ENCODE measurements around the gene STAC. TPM values are rescaled to one million over a fixed set of nuclear protein-coding genes. Genes with fewer than 3 reads are reported as not detected.
A peak's percentile ranks its signal among the peaks of the same experiment; 100 is the strongest.

STAC gene
- total and polyA plus RNA-seq, 9 of the 15 experiments (the other 6 are each of a cell fraction or from before 2014, with no cell fraction given): 0.11 TPM; not detected in 8

DNA sequence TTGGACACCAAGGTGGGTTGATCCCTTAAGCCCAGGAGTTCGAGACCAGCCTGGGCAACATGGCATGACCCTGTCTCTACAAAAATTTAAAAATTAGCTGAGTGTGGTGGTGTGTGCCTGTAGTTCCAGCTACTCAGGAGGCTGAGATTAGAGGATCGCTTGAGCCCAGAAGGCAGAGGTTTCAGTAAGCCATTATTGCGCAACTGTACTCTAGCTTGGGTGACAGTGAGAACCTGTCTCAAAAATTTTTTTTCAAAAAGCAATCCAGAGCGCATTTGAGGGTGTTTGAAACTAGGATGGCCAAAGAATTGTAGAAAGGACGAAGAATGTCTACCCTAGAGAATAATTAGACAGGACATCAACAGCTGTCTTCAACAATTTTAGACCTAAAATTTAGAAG lies 103.4 kb downstream of the STAC start:
- Histone ChIP-seq H3K79me2 (ENCODE audit: control insufficient read depth, insufficient read depth, low read length) (no peaks in the 10 kb centered on the region), H3K9ac (ENCODE audit: insufficient read depth in 1 of 2, low read depth in 2 of 2, low read length in 2 of 2) (no peak overlapping the region), H3K9me3 (replicated peaks; ENCODE audit: control insufficient read depth, insufficient read depth, low read depth, low read length) (no peaks in the 10 kb centered on the region; the same call in 1 of the 2 replicates), H3K4me2 (ENCODE audit: insufficient read depth, low read length) (no peak overlapping the region), H4K20me1 (replicated peaks; ENCODE audit: control insufficient read depth, insufficient read depth, low read length) (no peaks in the 10 kb centered on the region), H3K27ac (ENCODE audit: extremely low read depth, low read depth, low read length) (no peak overlapping the region), H3K27me3 (ENCODE audit: control insufficient read depth in 2 of 2, insufficient read depth in 2 of 2, low read length in 2 of 2) (no peaks in the 10 kb centered on the region; a peak in 1 of 5 replicates), H3K36me3 (ENCODE audit: control insufficient read depth, insufficient read depth, low read length) (no peaks in the 10 kb centered on the region), H3K9me1 (ENCODE audit: control insufficient read depth, insufficient read depth, low read length) (no peaks in the 10 kb centered on the region), H2AFZ (ENCODE audit: low read depth, low read length) (no peak overlapping the region), H3K4me1 (replicated peaks in 1 of 2; ENCODE audit: control insufficient read depth in 2 of 2, insufficient read depth in 2 of 2, low read length in 2 of 2) (no peaks in the 10 kb centered on the region), H3K4me3 (no peak overlapping the region)
- WGBS (ENCODE audit: insufficient coverage, low coverage, missing lambda C conversion rate): 1% methylated on average over 5 of the region's 5 CpGs
- CTCF ChIA-PET (ENCODE audit: low intra/inter-chr PET ratio): no interaction called here
- DNase-seq (ENCODE audit: extremely low read depth in 1 of 4, low spot score in 3 of 4) (no peak), FAIRE-seq (no peak), ATAC-seq (no peak)
- POLR2A ChIA-PET: no interaction called here
- no TSS peak for BruUV-seq (replicated peaks)
- in situ Hi-C loops (cut with MboI): no loop called here
- TF ChIP-seq CEBPG (CRISPR knock-in tag; IDR thresholded peaks at IDR 0.05): no peak
- TF ChIP-seq CEBPG (tag; conservative IDR thresholded peaks at IDR 0.05 in 1 of 2, IDR thresholded peaks at IDR 0.05 in 1 of 2): peak; percentile 41 to 94; a peak in 3 of 4 replicates
- peak; percentile 77 for TF ChIP-seq CEBPB (tag; IDR thresholded peaks at IDR 0.05)
- TF ChIP-seq DNMT1 (IDR thresholded peaks at IDR 0.05): no peak
- intact Hi-C loops (cut with micrococcal nuclease): no loop called here

DNA sequence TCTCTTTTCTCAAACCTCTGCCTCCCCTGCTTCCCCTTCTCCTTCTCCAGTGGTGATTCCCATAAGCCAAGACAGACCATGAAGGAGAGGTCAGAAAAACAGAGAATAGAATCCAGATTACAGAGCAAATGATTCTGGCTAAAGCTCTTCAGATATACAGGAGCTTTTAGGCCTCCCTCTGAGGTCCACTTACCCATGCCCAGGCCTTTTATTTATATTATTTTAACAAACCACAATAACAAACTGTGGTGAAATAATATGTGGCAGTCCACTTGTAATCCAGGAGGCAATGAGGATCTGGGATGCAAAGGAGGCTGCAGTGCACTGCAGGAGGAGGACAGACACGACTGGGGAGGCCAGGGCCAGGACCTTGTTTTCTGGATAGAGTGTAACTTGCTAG lies 104.1 kb downstream of the STAC start:
- H3K4me3 ChIP-seq: no peak overlapping the region
- no TSS peak for BruUV-seq (replicated peaks)
- intact Hi-C loops (cut with micrococcal nuclease): no loop called here
- no peaks in the 10 kb centered on the region for H4K20me1 ChIP-seq (replicated peaks; ENCODE audit: control insufficient read depth, insufficient read depth, low read length)
- no peaks in the 10 kb centered on the region for H3K79me2 ChIP-seq (ENCODE audit: control insufficient read depth, insufficient read depth, low read length)
- H2AFZ ChIP-seq (ENCODE audit: low read depth, low read length): no peak overlapping the region
- POLR2A ChIA-PET: no interaction called here
- WGBS (ENCODE audit: insufficient coverage, low coverage, missing lambda C conversion rate): 0% methylated on average over 1 of the region's 1 CpG
- FAIRE-seq (no peak), ATAC-seq (no peak), DNase-seq (ENCODE audit: extremely low read depth in 1 of 4, low spot score in 3 of 4) (no peak)
- no peaks in the 10 kb centered on the region for H3K36me3 ChIP-seq (ENCODE audit: control insufficient read depth, insufficient read depth, low read length)
- H3K27ac ChIP-seq (ENCODE audit: extremely low read depth, low read depth, low read length): no peak overlapping the region
- no peak overlapping the region for H3K9ac ChIP-seq (ENCODE audit: insufficient read depth in 1 of 2, low read depth in 2 of 2, low read length in 2 of 2)
- CTCF ChIA-PET (ENCODE audit: low intra/inter-chr PET ratio): no interaction called here
- in situ Hi-C loops (cut with MboI): no loop called here
- H3K9me1 ChIP-seq (ENCODE audit: control insufficient read depth, insufficient read depth, low read length): no peaks in the 10 kb centered on the region
- no peak overlapping the region for H3K4me2 ChIP-seq (ENCODE audit: insufficient read depth, low read length)
- no peaks in the 10 kb centered on the region for H3K4me1 ChIP-seq (replicated peaks in 1 of 2; ENCODE audit: control insufficient read depth in 2 of 2, insufficient read depth in 2 of 2, low read length in 2 of 2)
- no peaks in the 10 kb centered on the region; the same call in 1 of the 2 replicates for H3K9me3 ChIP-seq (replicated peaks; ENCODE audit: control insufficient read depth, insufficient read depth, low read depth, low read length)
- H3K27me3 ChIP-seq (ENCODE audit: control insufficient read depth in 2 of 2, insufficient read depth in 2 of 2, low read length in 2 of 2): no peaks in the 10 kb centered on the region; a peak in 1 of 5 replicates
- no peak for TF ChIP-seq ZKSCAN1 (IDR thresholded peaks at IDR 0.05; ENCODE audit: low read depth, low read length)
- no peak for TF ChIP-seq HNRNPLL (IDR thresholded peaks at IDR 0.05; ENCODE audit: low read depth, low read length, poor library complexity, severe bottlenecking)
- no peak for TF ChIP-seq NFYB (IDR thresholded peaks at IDR 0.05; ENCODE audit: extremely low read depth, insufficient read length)
- no peak for TF ChIP-seq ZNF696 (CRISPR knock-in tag; conservative IDR thresholded peaks at IDR 0.05)
- TF ChIP-seq ADNP (tag; IDR thresholded peaks at IDR 0.05): no peak
- TF ChIP-seq ZKSCAN8 (CRISPR knock-in tag; IDR thresholded peaks at IDR 0.05): no peak
- TF ChIP-seq, protein P1, sequence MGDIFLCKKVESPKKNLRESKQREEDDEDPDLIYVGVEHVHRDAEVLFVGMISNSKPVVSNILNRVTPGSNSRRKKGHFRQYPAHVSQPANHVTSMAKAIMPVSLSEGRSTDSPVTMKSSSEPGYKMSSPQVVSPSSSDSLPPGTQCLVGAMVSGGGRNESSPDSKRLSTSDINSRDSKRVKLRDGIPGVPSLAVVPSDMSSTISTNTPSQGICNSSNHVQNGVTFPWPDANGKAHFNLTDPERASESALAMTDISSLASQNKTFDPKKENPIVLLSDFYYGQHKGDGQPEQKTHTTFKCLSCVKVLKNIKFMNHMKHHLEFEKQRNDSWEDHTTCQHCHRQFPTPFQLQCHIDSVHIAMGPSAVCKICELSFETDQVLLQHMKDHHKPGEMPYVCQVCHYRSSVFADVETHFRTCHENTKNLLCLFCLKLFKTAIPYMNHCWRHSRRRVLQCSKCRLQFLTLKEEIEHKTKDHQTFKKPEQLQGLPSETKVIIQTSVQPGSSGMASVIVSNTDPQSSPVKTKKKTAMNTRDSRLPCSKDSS (IDR thresholded peaks at IDR 0.05; ENCODE audit: low read depth, partially characterized antibody): no peak
- TF ChIP-seq ETV1 (tag; conservative IDR thresholded peaks at IDR 0.05; ENCODE audit: low read depth): no peak
- no peak for TF ChIP-seq KDM5B (IDR thresholded peaks at IDR 0.05; ENCODE audit: insufficient replicate concordance, low read depth, low read length)
- no peak for TF ChIP-seq ZNF316 (IDR thresholded peaks at IDR 0.05)
- no peak for TF ChIP-seq NFIC (IDR thresholded peaks at IDR 0.05)

Measured in K562 (cell line).